Gastroesophageal sphincter (tissue), 4 donors: Measurements from ENCODE around the gene LRRC26. TPM values are rescaled to one million over a fixed set of nuclear protein-coding genes. Genes with fewer than 3 reads are reported as not detected.

Experiments
- ATAC-seq: fragments of 150-250 bp; one replicate; pipeline ENCODE4 v1.9.1; 2016; ENCODE audit warnings: mild to moderate bottlenecking, moderate library complexity
- H3K27ac ChIP-seq, 4 donors: fragments of 200-600 bp; sonication (generic) in 3 of 4; 1 replicate in 3 of 4; 2 replicates in 1 of 4; pipeline ENCODE4 v1.5.1; 2016 to 2019
- H3K27me3 ChIP-seq: fragments of 200-600 bp; sonication (generic); one replicate; pipeline ENCODE4 v1.5.1; 2019
- H3K36me3 ChIP-seq, 2 donors: fragments of 200-600 bp; sonication (generic); one replicate each; pipeline ENCODE4 v1.5.1; 2019; ENCODE audit warnings: control low read depth in 1 of 2
- H3K4me1 ChIP-seq, 3 donors: fragments of 200-600 bp; sonication (generic); 1 replicate in 2 of 3; 2 replicates in 1 of 3; pipeline ENCODE4 v1.5.1; 2016 to 2019; ENCODE audit warnings: control low read depth in 2 of 3
- H3K4me3 ChIP-seq, 2 donors: fragments of 200-600 bp; sonication (generic); one replicate each; pipeline ENCODE4 v1.5.1; 2019; ENCODE audit warnings: mild to moderate bottlenecking in 1 of 2, moderate library complexity in 1 of 2
- H3K9me3 ChIP-seq, 3 donors: fragments of 200-600 bp; sonication (generic); one replicate each; pipeline ENCODE4 v1.5.1; 2017 to 2019; ENCODE audit warnings: control low read depth in 2 of 3
- EP300 ChIP-seq: sonication (generic); formaldehyde crosslinking; IDR thresholded peaks from one replicate; pipeline ENCODE4 v1.6.1; 2017; ENCODE audit warnings: antibody characterized with exemption, mild to moderate bottlenecking
- POLR2A ChIP-seq, 2 donors: fragments of 450-650 bp; IDR thresholded peaks; one replicate each; pipeline ENCODE4 v1.6.1; 2017; ENCODE audit warnings: antibody characterized with exemption in 2 of 2, mild to moderate bottlenecking in 2 of 2, moderate library complexity in 1 of 2
- POLR2AphosphoS5 ChIP-seq: sonication (generic); formaldehyde crosslinking; IDR thresholded peaks from one replicate; pipeline ENCODE4 v1.6.1; 2017; ENCODE audit warnings: antibody characterized with exemption
- WGBS, 2 donors: methylation state at CpG; one replicate each; pipeline ENCODE4 v1.1.5; 2018; ENCODE audit warnings: low coverage in 1 of 2; 5-methylcytosine and 5-hydroxymethylcytosine counted together
- total RNA-seq, 4 donors: library from RNA; depleted of rRNA; stranded (reverse); fragments of >200 nt; gene quantifications; one replicate each; pipeline ENCODE4 v1.1.0, GENCODE V29; 2016
- TF ChIP-seq, protein P1 (sequence below), 4 experiments: fragments of 200-600 bp in 2 of 4; fragments of 450-650 bp in 2 of 4; sonication (generic) in 1 of 4; IDR thresholded peaks; one replicate each; pipeline ENCODE4 v1.5.1; 2017 to 2019; ENCODE audit warnings: antibody characterized with exemption in 4 of 4, mild to moderate bottlenecking in 2 of 4, moderate library complexity in 2 of 4

The LRRC26 gene
- total RNA-seq, 4 donors from 2014 or later = 7.7 TPM; not detected in 3

DNA sequence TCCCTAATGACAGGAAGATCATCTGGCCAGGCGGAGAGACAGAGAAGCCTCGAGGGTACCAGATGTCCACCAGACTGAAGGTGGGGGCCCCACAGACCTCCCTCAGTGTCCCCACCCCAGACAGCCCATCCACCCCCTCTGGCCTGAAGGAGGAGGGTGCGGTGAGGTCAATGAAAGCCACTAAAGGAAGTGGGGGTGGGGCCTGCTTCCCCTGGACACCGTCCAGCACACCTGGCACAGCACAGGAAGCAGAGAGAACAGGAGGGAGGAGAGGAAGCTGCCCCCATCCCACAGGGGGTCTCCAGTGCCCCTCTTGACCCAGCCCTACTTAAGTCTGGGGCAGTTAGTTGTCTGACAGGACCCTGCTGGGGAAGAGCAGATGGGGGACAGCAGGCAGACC lies 11.2 kb downstream of the LRRC26 start:
- 0 to 7% methylated on average over 1 to 2 of the region's 4 CpGs for WGBS, 2 donors
- Histone ChIP-seq H3K27ac (no peak overlapping the region), H3K9me3 (no peaks in the 10 kb centered on the region), H3K36me3 (no peaks in the 10 kb centered on the region), H3K4me3 (no peak overlapping the region), H3K4me1 (peaks cover 0 to 40% (median 21%) of the 10 kb centered on the region in 3 donors), H3K27me3 (peaks cover 96% of the 10 kb centered on the region)
- no peak for ATAC-seq
- no peak for TF ChIP-seq POLR2A (IDR thresholded peaks at IDR 0.05)
- TF ChIP-seq, protein P1, sequence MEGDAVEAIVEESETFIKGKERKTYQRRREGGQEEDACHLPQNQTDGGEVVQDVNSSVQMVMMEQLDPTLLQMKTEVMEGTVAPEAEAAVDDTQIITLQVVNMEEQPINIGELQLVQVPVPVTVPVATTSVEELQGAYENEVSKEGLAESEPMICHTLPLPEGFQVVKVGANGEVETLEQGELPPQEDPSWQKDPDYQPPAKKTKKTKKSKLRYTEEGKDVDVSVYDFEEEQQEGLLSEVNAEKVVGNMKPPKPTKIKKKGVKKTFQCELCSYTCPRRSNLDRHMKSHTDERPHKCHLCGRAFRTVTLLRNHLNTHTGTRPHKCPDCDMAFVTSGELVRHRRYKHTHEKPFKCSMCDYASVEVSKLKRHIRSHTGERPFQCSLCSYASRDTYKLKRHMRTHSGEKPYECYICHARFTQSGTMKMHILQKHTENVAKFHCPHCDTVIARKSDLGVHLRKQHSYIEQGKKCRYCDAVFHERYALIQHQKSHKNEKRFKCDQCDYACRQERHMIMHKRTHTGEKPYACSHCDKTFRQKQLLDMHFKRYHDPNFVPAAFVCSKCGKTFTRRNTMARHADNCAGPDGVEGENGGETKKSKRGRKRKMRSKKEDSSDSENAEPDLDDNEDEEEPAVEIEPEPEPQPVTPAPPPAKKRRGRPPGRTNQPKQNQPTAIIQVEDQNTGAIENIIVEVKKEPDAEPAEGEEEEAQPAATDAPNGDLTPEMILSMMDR (IDR thresholded peaks at IDR 0.05) = no peak
- no peak for TF ChIP-seq POLR2AphosphoS5
- TF ChIP-seq EP300 = no peak

DNA sequence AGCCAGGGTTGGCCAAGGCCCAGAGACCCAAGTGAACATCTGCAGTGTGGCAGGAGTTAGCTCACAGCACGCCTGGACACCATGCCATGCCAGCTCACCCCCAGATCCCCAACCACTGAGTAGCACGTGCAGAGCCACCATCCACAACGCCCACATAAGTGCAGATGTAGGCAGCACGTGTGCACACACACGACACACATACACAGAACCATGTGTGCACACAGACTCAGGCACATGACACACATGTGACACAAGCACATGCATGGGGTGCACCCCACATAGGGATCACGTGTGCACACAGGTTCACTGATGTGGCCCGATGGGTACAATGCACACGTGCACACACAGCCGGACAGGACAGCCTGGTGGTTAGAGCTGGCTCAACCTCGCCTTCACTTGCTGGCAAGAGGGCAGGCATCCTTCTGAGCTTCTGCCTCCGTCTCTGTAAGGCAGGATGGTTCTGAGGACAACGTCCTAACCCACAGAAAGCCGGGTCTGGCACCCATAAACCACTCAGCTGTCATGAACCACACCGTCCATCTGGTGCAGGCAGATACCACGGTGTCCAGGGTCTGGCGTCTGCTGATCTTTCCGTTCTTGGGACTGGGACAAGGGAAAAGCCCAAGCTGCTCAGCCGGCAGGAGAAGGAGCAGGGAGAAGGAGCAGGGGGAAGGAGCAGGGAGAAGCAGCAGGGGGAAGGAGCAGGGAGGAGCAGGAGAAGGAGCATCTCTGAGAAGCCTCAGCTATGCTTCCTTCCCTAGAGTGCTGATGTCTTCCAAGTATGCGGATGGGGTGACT lies 12.0 kb downstream of the LRRC26 start:
- peaks cover 0 to 32% (median 15%) of the 10 kb centered on the region in 3 donors for H3K4me1 ChIP-seq
- WGBS, 2 donors = 16 to 48% methylated on average over 4 to 6 of the region's 19 CpGs
- H3K27me3 ChIP-seq = peaks cover 91% of the 10 kb centered on the region
- no peaks in the 10 kb centered on the region for H3K9me3 ChIP-seq
- H3K27ac ChIP-seq = no peak overlapping the region
- H3K36me3 ChIP-seq = no peaks in the 10 kb centered on the region
- no peak overlapping the region for H3K4me3 ChIP-seq
- ATAC-seq = no peak
- TF ChIP-seq, protein P1 (IDR thresholded peaks at IDR 0.05) = no peak
- TF ChIP-seq POLR2A (IDR thresholded peaks at IDR 0.05) (no peak), POLR2AphosphoS5 (no peak), EP300 (no peak)

- Histone ChIP-seq H3K4me3 (peak overlapping the region in 1 of 2 donors; percentile 7), H3K27ac (no peak overlapping the region), H3K36me3 (no peaks in the 10 kb centered on the region), H3K9me3 (no peaks in the 10 kb centered on the region), H3K27me3 (peaks cover 81% of the 10 kb centered on the region), H3K4me1 (peaks cover 0 to 21% (median 6%) of the 10 kb centered on the region in 3 donors)
- no CpG with 5 or more reads among the region's 65 CpGs for WGBS, 2 donors
- peak; percentile 42 for ATAC-seq
- no peak for TF ChIP-seq EP300
- TF ChIP-seq, protein P1 (IDR thresholded peaks at IDR 0.05) = no peak
- no peak for TF ChIP-seq POLR2AphosphoS5
- TF ChIP-seq POLR2A (IDR thresholded peaks at IDR 0.05) = no peak
Measured at GRCh38 chr9:137156567-137157375, 13.1 kb downstream of the LRRC26 start.

GRCh38 chr9:137152844-137153405 lies 16.9 kb downstream of the LRRC26 start:
- peaks cover 0 to 13% (median 6%) of the 10 kb centered on the region in 3 donors for H3K4me1 ChIP-seq
- ATAC-seq = no peak
- H3K4me3 ChIP-seq = no peak overlapping the region
- no peaks in the 10 kb centered on the region for H3K9me3 ChIP-seq
- no peak overlapping the region for H3K27ac ChIP-seq
- H3K36me3 ChIP-seq = no peaks in the 10 kb centered on the region
- TF ChIP-seq EP300 = no peak
- TF ChIP-seq, protein P1 (IDR thresholded peaks at IDR 0.05) = no peak
- no peak for TF ChIP-seq POLR2A (IDR thresholded peaks at IDR 0.05)
- TF ChIP-seq POLR2AphosphoS5 = no peak
- 81 to 91% methylated on average over 6 to 7 of the region's 7 CpGs for WGBS, 2 donors
- H3K27me3 ChIP-seq = peaks cover 78% of the 10 kb centered on the region
